GM18861 (cell line): ENCODE measurements around the gene TINAG.
A peak's percentile ranks its signal among the peaks of the same experiment; 100 is the strongest.
"Not testable (repeated sequence)": the region's sequence is repeated elsewhere in the genome, so short reads cannot be mapped to it uniquely, and the experiment has no call there.

Source experiments
- ATAC-seq: cut with Tn5 transposase; IDR thresholded peaks from one replicate; pipeline ENCODE4 v1.9.1; 2021; ENCODE audit not compliant: unreplicated experiment

Gene TINAG

GRCh38 chr6:54307439-54307910 is 766 bp upstream of the TINAG start:
- ATAC-seq: peak; percentile 64

- ATAC-seq: no peak
Observed at GRCh38 chr6:54308986-54309315, 710 bp downstream of the TINAG start.

- ATAC-seq: no peak
Observed at GRCh38 chr6:54310377-54311152, 2.3 kb downstream of the TINAG start.

GRCh38 chr6:54315656-54316055 is 7.4 kb downstream of the TINAG start:
- ATAC-seq: no peak

- ATAC-seq: no peak
Observed at GRCh38 chr6:54320871-54321270, 12.6 kb downstream of the TINAG start.

- no peak for ATAC-seq
Observed at GRCh38 chr6:54327631-54328030, 19.4 kb downstream of the TINAG start.

- ATAC-seq: not testable (repeated sequence)
Observed at GRCh38 chr6:54331571-54331970, 23.3 kb downstream of the TINAG start.

- ATAC-seq: no peak
Observed at GRCh38 chr6:54335871-54336270, 27.6 kb downstream of the TINAG start.

GRCh38 chr6:54353975-54354374 is 45.7 kb downstream of the TINAG start:
- no peak for ATAC-seq

- ATAC-seq: no peak
Observed at GRCh38 chr6:54354608-54355007, 46.4 kb downstream of the TINAG start.

- no peak for ATAC-seq
Observed at GRCh38 chr6:54357141-54357540, 48.9 kb downstream of the TINAG start.

- no peak for ATAC-seq
Observed at GRCh38 chr6:54361188-54361587, 52.9 kb downstream of the TINAG start.

GRCh38 chr6:54361734-54362133 is 53.5 kb downstream of the TINAG start:
- ATAC-seq: no peak

- ATAC-seq: no peak
Observed at GRCh38 chr6:54366667-54367327, 58.6 kb downstream of the TINAG start.

GRCh38 chr6:54377776-54378175 is 69.5 kb downstream of the TINAG start:
- ATAC-seq: no peak

GRCh38 chr6:54386295-54386694 is 78.1 kb downstream of the TINAG start:
- ATAC-seq: no peak

- peak; percentile 68 for ATAC-seq
Observed at GRCh38 chr6:54390362-54390761, 82.1 kb downstream of the TINAG start.

- no peak for ATAC-seq
Observed at GRCh38 chr6:54391577-54391976, 83.3 kb downstream of the TINAG start.

- no peak for ATAC-seq
Observed at GRCh38 chr6:54403096-54403495, 94.9 kb downstream of the TINAG start.

- no peak for ATAC-seq
Observed at GRCh38 chr6:54404791-54405190, 96.5 kb downstream of the TINAG start.

- ATAC-seq: no peak
Observed at GRCh38 chr6:54411767-54412166, 103.5 kb downstream of the TINAG start.

- ATAC-seq: no peak
Observed at GRCh38 chr6:54415517-54415916, 107.3 kb downstream of the TINAG start.

- no peak for ATAC-seq
Observed at GRCh38 chr6:54419885-54420284, 111.6 kb downstream of the TINAG start.
